Duodenal mucosa (tissue), 2 donors: ENCODE measurements around the gene SMPD3.
"Not testable (repeated sequence)": the region's sequence is repeated elsewhere in the genome, so short reads cannot be mapped to it uniquely, and the experiment has no call there.

Experiments used
- H3K27ac ChIP-seq: one replicate; pipeline ENCODE4 v1.7.0; 2013; ENCODE audit warnings: low read depth, low read length
- H3K27me3 ChIP-seq, 2 donors: one replicate each; pipeline ENCODE4 v1.7.0; 2013; ENCODE audit warnings: low read length in 2 of 2, control low read depth in 1 of 2; ENCODE audit not compliant: insufficient read depth in 2 of 2, control insufficient read depth in 1 of 2
- H3K36me3 ChIP-seq, 2 donors: one replicate each; pipeline ENCODE4 v1.7.0; 2013; ENCODE audit warnings: low read length in 2 of 2, control low read depth in 1 of 2; ENCODE audit not compliant: insufficient read depth in 2 of 2, control insufficient read depth in 1 of 2
- H3K4me1 ChIP-seq, 2 donors: one replicate each; pipeline ENCODE4 v1.7.0; 2013; ENCODE audit warnings: low read length in 2 of 2, control low read depth in 1 of 2; ENCODE audit not compliant: insufficient read depth in 2 of 2, control insufficient read depth in 1 of 2
- H3K4me3 ChIP-seq, 2 donors: one replicate each; pipeline ENCODE4 v1.7.0; 2013; ENCODE audit warnings: low read length in 2 of 2, low read depth in 1 of 2
- H3K9ac ChIP-seq, 2 donors: one replicate each; pipeline ENCODE4 v1.7.0; 2013; ENCODE audit warnings: low read length in 2 of 2, low read depth in 1 of 2
- H3K9me3 ChIP-seq, 2 donors: one replicate each; pipeline ENCODE4 v1.7.0; 2013; ENCODE audit warnings: low read length in 2 of 2, control low read depth in 1 of 2; ENCODE audit not compliant: control insufficient read depth in 1 of 2

The SMPD3 gene

GRCh38 chr16:68448360-68448970 is at the start of gene SMPD3:
Gene SMPD3 (minus strand): TSS chr16:68448508. CDS start chr16:68372181, 76,327 bp downstream.
- H3K27me3 ChIP-seq = peaks cover 4 to 5% of the 10 kb centered on the region in 2 donors
- H3K4me3 ChIP-seq = peak within 1 kb of the TSS; percentile 69 to 73
- H3K36me3 ChIP-seq = no peaks in the 10 kb centered on the region
- H3K9ac ChIP-seq = peak within 1 kb of the TSS; percentile 34 to 41
- peaks cover 13 to 22% of the 10 kb centered on the region in 2 donors for H3K4me1 ChIP-seq
- H3K27ac ChIP-seq = no peak within 1 kb of the TSS
- H3K9me3 ChIP-seq = no peaks in the 10 kb centered on the region

- Histone ChIP-seq H3K27ac (no peak overlapping the region), H3K9ac (no peak overlapping the region), H3K36me3 (no peaks in the 10 kb centered on the region), H3K4me1 (peaks cover 18 to 33% of the 10 kb centered on the region in 2 donors), H3K27me3 (no peaks in the 10 kb centered on the region), H3K9me3 (no peaks in the 10 kb centered on the region), H3K4me3 (no peak overlapping the region)
These were observed 48.4 kb upstream of the SMPD3 start for GRCh38 chr16:68496689-68497088.

GRCh38 chr16:68494261-68494660 is 46.0 kb upstream of the SMPD3 start:
- H3K27ac ChIP-seq, H3K27me3 ChIP-seq, H3K9me3 ChIP-seq, H3K4me3 ChIP-seq, H3K36me3 ChIP-seq, H3K9ac ChIP-seq: not testable (repeated sequence)
- peaks cover 36 to 53% of the 10 kb centered on the region in 2 donors for H3K4me1 ChIP-seq

- H3K9me3 ChIP-seq = no peaks in the 10 kb centered on the region
- peak overlapping the region; percentile 21 to 50 for H3K4me3 ChIP-seq
- H3K27ac ChIP-seq = no peak overlapping the region
- peak overlapping the region; percentile 51 to 52 for H3K9ac ChIP-seq
- no peaks in the 10 kb centered on the region for H3K27me3 ChIP-seq
- peaks cover 36 to 48% of the 10 kb centered on the region in 2 donors for H3K4me1 ChIP-seq
- no peaks in the 10 kb centered on the region for H3K36me3 ChIP-seq
These were observed 45.2 kb upstream of the SMPD3 start for GRCh38 chr16:68493412-68494070.

GRCh38 chr16:68492543-68493411 is 44.5 kb upstream of the SMPD3 start:
- no peaks in the 10 kb centered on the region for H3K27me3 ChIP-seq
- H3K27ac ChIP-seq = peak overlapping the region; percentile 41
- no peaks in the 10 kb centered on the region for H3K36me3 ChIP-seq
- peak overlapping the region; percentile 66 to 69 for H3K9ac ChIP-seq
- peak overlapping the region; percentile 21 to 57 for H3K4me3 ChIP-seq
- H3K9me3 ChIP-seq = no peaks in the 10 kb centered on the region
- peaks cover 37 to 50% of the 10 kb centered on the region in 2 donors for H3K4me1 ChIP-seq

GRCh38 chr16:68492151-68492542 is 43.8 kb upstream of the SMPD3 start:
- no peaks in the 10 kb centered on the region for H3K36me3 ChIP-seq
- peak overlapping the region; percentile 77 for H3K27ac ChIP-seq
- H3K9me3 ChIP-seq = no peaks in the 10 kb centered on the region
- peak overlapping the region; percentile 51 to 57 for H3K4me3 ChIP-seq
- H3K27me3 ChIP-seq = no peaks in the 10 kb centered on the region
- H3K9ac ChIP-seq = peak overlapping the region; percentile 66 to 69
- peaks cover 43 to 56% of the 10 kb centered on the region in 2 donors for H3K4me1 ChIP-seq

- Histone ChIP-seq H3K9me3 (no peaks in the 10 kb centered on the region), H3K27ac (peak overlapping the region; percentile 77), H3K36me3 (no peaks in the 10 kb centered on the region), H3K9ac (peak overlapping the region; percentile 66 to 69), H3K4me1 (peaks cover 47 to 57% of the 10 kb centered on the region in 2 donors), H3K27me3 (no peaks in the 10 kb centered on the region), H3K4me3 (peak overlapping the region; percentile 51 to 57)
These were observed 43.3 kb upstream of the SMPD3 start for GRCh38 chr16:68491576-68491950.

GRCh38 chr16:68490829-68491575 is 42.7 kb upstream of the SMPD3 start:
- H3K27ac ChIP-seq = peak overlapping the region; percentile 77
- peaks cover 49 to 61% of the 10 kb centered on the region in 2 donors for H3K4me1 ChIP-seq
- peak overlapping the region; percentile 51 to 57 for H3K4me3 ChIP-seq
- no peaks in the 10 kb centered on the region for H3K27me3 ChIP-seq
- no peaks in the 10 kb centered on the region for H3K9me3 ChIP-seq
- H3K36me3 ChIP-seq = no peaks in the 10 kb centered on the region
- peak overlapping the region; percentile 66 to 69 for H3K9ac ChIP-seq

- Histone ChIP-seq H3K4me3 (no peak overlapping the region), H3K27ac (no peak overlapping the region), H3K27me3 (no peaks in the 10 kb centered on the region), H3K9me3 (no peaks in the 10 kb centered on the region), H3K4me1 (peaks cover 49 to 64% of the 10 kb centered on the region in 2 donors), H3K36me3 (no peaks in the 10 kb centered on the region), H3K9ac (peak overlapping the region in 1 of 2 donors; percentile 69)
These were observed 42.0 kb upstream of the SMPD3 start for GRCh38 chr16:68490358-68490757.
